ENCODE data around the gene MRGPRD. TPM values are rescaled to one million over a fixed set of nuclear protein-coding genes. Genes with fewer than 3 reads are reported as not detected.

The MRGPRD gene
- total RNA-seq, 1 donor from 2014 or later = not detected

DNA sequence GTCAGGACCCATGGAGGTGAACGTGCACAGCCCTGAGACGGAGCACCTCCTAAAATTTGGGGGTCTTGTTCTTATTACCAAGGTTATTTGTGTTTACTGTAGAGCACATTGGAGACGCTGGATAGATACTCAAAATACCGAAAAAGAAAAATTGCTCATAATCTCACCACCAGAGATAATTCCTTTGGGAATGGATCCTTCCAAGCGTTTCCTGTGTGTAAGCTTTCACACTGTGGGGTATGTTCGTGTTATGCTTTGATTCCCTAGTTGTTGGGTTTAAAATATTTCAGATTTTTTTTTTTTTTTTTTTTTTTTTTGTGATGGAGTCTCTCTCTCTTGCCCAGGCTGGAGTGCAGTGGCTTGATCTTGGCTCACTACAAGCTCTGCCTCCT is 14.1 kb upstream of the MRGPRD start:
- DNase-seq (ENCODE audit: low spot score) = no peak

GRCh38 chr11:68994161-68994893 is 13.5 kb upstream of the MRGPRD start:
- DNase-seq (ENCODE audit: low spot score) = peak; percentile 85

DNA sequence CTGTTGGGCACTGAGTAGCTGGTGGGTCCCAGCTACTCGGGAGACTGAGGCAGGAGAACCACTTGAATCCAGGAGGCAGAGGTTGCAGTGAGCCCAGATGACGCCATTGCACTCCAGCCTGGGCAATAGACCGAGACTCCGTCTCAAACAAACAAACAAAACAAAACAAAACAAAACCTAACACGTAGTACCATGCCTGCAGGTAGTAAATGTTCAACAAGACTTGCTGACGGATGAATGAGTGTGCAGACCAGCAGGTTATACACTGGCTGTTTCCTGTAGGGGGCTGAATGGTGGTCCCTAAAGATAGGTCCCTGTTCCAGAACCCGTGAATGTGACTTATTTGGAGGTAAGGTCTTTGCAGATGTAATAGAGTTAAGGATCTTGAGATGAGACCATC is 12.8 kb upstream of the MRGPRD start:
- DNase-seq (ENCODE audit: low spot score) = peak; percentile 6

DNA sequence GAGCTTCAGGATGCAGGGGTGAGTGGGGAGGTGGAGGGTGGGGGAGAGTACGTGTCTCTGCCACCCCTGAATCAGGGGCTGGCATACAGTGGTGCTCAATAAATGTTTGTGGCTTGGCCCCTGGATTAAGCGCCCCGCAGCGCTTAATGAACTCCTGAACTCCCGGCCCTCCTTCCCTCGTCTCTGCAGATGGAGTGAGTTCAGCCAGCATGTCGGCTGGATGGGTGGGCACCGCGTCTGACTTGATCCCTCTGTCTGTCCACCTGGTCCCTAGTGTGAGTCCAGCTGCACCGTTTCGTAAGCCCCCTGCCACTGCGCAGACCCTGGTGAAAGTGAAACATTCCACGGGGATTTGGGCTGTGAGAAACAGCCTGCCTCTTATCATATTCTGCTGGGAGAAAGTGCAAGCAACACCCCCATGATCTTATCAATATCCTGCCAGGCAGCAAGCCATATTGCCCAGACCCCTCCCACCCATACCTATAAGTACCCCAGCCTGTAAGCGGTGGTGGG is 12.0 kb upstream of the MRGPRD start:
- peak; percentile 72 for DNase-seq (ENCODE audit: low spot score)

DNA sequence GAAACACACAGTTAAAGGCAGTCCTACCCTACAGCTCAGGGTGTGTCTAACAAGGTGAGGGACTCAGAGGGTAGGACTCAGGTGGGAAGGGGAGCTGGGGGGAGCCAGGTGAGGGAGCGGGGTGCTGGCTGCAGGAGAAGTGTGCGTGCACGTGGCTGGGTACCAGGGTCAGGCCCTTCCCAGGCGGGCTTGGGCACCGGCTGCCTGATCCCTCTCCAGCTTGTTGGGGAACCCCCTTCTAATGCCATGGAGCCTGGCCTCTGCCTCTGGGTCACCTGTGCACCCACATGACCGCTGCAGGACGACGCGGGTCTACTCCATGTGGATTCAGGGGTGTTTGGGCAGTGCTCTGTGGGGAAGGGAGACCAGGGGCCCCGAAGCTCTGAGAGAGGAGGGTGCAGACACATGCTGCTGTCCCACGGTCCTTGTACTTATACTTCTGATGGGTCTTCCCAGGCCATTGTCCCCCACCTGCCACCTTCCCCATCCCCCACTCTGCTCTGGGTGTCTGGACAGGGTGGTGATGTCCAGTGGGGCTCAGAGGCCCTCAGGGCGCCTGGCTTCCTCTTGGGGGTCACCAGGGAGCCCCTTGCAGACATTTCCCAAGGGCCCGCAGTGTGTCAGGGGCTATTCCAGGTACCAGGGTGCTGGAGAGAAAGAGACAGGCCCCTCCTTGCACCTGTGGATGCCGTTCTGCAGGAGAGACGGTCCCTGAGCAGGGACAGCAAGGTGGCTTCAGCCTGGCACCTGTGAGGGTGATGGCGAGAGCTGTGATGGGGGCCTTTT is 10.4 kb upstream of the MRGPRD start:
- DNase-seq (ENCODE audit: low spot score) = peak; percentile 82

- DNase-seq (ENCODE audit: low spot score) = peak; percentile 53
Measured at GRCh38 chr11:68989936-68990606, 9.3 kb upstream of the MRGPRD start.

DNA sequence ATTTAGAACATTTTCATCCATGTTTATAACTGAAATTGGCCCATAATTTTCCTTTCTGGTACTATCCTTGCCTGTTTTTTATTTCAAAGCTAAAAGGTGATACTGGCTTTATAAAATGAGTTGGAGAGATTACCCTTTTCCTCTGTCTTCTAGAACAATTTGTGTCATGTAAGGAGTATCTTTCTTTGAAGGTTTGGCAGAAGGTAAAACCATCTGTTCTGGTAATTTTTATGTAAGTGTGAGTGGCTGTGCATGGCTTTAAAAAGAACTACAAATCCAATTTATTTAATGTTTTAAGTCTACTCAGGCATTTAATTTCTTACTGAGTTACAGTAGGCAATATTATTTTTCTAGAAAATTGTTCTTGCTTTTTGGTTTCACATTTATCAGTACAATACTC is 7.7 kb upstream of the MRGPRD start:
- DNase-seq (ENCODE audit: low spot score) = no peak

- DNase-seq (ENCODE audit: low spot score) = no peak
Measured at GRCh38 chr11:68987211-68987610, 6.4 kb upstream of the MRGPRD start.

DNA sequence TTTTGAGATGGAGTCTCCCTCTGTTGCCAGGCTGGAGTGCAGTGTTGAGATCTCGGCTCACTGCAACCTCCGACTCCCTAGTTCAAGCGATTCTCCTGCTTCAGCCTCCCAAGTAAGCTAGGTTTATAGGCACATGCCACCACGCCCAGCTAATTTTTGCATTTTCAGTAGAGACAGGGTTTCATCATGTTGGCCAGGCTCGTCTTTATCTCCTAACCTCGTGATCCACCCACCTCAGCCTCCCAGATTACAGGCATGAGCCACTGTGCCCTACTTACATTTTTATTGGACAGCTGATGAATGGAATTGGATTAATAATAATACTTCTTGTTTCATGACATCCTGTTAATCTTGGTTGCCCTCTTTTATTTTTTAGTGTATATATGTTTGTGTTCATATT is 3.0 kb upstream of the MRGPRD start:
- peak; percentile 11 for DNase-seq (ENCODE audit: low spot score)

- no peak for DNase-seq (ENCODE audit: low spot score)
Measured at GRCh38 chr11:68982134-68982533, 1.3 kb upstream of the MRGPRD start.

DNA sequence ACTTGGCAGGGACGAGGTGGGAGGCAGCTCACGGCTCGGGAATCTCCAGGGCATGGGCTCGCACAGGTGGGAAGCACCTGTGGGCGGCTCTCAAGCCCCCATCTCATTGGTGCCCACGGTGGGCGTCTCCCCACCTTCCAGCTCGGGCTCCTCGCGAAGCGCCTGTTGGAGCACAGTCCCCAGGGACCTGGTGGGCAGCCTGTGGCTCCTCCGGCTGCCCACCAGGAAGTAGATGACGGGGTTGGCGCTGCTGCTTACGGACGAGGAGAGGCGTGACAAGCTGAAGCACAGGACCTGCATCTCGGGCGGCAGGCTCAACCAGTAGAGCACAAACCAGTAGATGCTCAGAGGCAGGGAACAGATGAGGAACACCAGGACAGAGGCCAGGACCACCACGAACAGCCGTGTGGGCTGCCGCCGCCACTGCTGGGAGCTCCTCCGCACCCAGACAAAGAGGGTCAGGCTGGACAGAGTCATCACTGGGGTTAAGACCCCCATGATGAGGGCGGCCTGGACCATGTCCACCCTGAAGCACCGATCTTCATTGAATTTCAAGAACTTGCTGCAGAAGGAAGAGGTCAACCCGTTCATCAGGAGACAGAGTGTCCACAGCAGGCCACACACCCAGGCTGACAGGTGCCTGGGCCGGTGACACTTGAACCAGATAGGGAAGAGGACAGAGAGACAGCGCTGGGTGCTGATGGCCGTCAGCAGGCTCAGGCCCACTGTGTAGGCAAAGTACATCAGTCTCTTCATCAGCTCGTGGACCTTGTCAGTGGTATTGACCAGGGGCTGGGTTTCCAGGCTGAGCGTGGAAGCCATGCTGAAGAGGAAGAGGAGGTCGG is 633 bp downstream of the MRGPRD start:
- DNase-seq (ENCODE audit: low spot score) = peak; percentile 84

- peak; percentile 88 for DNase-seq (ENCODE audit: low spot score)
Measured at GRCh38 chr11:68978931-68979594, 1.7 kb downstream of the MRGPRD start.

DNA sequence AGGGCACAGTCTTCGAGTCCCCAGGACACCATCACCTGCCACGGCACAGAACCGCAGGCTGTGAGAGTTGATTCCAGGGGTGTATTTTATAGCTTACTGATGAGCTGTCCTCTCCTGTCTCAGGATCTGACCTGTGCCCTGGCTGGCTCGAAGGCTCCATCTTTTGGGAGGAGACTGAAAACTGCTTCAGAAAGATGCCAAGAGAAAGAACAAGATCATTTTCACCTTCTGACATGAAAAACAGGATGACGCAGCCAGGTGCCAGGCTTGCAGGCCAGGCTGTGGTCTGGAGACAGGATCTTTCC is 2.2 kb downstream of the MRGPRD start:
- DNase-seq (ENCODE audit: low spot score) = peak; percentile 53

DNA sequence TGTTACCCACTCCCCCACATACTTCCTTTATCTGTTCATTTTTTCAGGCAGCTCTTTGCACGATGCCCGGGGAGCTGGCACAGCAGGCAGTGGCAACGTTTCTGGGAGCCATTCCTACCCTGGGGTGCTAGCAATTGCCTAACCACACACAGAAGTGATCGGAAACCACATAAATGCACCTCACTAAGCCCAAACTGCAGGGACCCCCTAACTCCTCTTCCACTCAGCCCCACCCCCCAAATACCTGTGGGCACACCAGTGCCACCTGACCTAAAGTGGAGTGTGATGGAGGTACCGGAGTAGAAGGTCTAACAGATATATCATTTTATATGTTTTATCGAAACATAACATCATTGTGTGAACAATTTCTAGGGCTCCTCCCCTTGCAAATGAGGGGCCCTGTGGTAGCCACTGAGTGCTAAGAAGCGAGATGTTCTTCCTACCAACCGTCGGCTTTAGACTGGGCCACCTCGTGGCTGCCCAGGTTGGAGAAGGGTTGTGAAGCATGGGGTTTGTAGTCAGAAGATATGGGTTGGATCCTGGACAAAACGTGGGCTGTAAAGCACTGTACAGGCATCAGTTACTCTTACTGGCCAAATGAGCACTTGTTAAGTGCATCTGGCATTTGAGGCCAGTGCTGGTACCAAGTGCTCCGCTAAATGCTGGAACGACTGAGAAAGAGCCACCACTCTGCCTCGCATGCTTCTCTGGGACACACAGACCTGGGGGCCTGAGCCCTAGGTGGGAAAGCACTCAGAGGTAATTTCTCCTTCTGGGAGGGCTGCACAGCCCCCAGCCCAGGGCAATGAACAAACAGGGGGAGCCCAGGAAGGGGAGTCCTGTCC is 2.8 kb downstream of the MRGPRD start:
- peak; percentile 80 for DNase-seq (ENCODE audit: low spot score)

GRCh38 chr11:68976563-68976962 is 4.2 kb downstream of the MRGPRD start:
- peak; percentile 73 for DNase-seq (ENCODE audit: low spot score)

GRCh38 chr11:68976095-68976494 is 4.7 kb downstream of the MRGPRD start:
- peak; percentile 47 for DNase-seq (ENCODE audit: low spot score)

GRCh38 chr11:68974421-68975194 is 6.2 kb downstream of the MRGPRD start:
- peak; percentile 75 for DNase-seq (ENCODE audit: low spot score)

GRCh38 chr11:68973706-68974105 is 7.1 kb downstream of the MRGPRD start:
- peak; percentile 76 for DNase-seq (ENCODE audit: low spot score)

GRCh38 chr11:68973219-68973618 is 7.6 kb downstream of the MRGPRD start:
- DNase-seq (ENCODE audit: low spot score) = peak; percentile 28

All from mesenteric fat pad (tissue), 1 donor.